Stimulated activated CD8-positive, alpha-beta memory T cell treated with anti-CD3 and anti-CD28 coated beads, Interleukin-4, amount 100 ng/mL, for 4 hours (primary cell): Measurements from ENCODE around the gene INTS6.

Source experiments
- DNase-seq, 2 donors: peaks; one replicate each; pipeline ENCODE4 v3.0.0-alpha.2; 2020; ENCODE audit warnings: low read depth in 2 of 2, low spot score in 1 of 2

Gene INTS6

GRCh38 chr13:51347099-51347498 is 105.7 kb downstream of the INTS6 start:
- DNase-seq: no peak

- no peak for DNase-seq
Measured at GRCh38 chr13:51346397-51346796, 106.4 kb downstream of the INTS6 start.

- DNase-seq: no peak
Measured at GRCh38 chr13:51343475-51343874, 109.4 kb downstream of the INTS6 start.

GRCh38 chr13:51342706-51343105 is 110.1 kb downstream of the INTS6 start:
- no peak for DNase-seq

DNA sequence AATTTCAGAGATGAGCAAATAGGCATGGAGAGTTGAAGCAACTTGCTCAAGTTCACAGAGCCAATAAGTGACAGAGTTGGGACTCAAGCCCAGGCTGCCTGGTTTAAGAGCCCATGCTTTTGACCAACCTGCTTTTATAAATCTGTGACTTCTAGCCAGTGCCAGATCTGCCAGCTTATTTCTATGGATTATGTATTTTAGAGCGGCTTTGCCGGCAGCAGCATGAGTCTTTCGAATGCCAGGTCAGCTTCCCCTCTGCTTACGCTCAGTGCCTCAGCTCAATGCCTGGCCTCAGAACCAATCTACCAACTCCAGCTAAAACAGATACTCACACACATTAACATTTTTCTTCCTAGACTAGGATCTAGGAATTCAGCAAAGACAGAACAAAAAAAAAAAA is 111.0 kb downstream of the INTS6 start:
- DNase-seq: no peak

- DNase-seq: no peak
Measured at GRCh38 chr13:51341232-51341631, 111.6 kb downstream of the INTS6 start.

DNA sequence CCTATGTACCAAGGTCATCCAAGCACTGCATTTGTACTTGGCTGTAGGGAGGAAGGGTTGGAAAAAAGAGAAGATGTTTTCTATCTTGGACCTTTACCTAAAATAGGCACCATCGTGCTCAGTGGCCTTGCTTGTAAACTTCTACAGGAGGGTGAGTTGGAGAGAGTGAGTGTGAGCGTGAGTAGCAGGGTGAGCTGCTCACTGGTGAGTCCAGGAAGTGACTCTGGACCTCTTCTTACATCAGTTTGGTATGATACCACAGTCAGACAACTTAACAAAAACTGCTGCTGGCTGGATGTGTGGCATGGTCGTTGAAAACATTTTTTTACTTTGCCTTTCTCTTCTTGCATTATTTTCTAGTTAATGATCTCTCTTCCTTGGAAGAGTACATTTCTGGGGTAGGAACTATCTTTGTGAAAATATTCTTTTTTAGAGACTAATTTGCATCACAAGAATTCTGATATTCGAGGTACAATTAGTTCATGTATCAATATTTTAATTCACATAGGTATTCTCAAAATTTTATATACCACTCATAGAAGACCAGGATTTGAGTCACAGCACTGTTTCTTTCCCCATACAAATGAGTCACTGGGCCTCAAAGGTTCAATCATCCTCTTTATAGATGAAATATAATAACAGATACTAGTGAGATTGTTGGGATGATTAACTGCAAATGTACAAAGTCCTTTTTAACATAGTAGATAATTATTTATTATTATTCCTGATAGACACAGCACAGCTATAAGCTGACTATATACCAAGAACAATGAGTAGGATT is 112.7 kb downstream of the INTS6 start:
- DNase-seq: no peak

- no peak for DNase-seq
Measured at GRCh38 chr13:51339354-51339753, 113.5 kb downstream of the INTS6 start, which contains the start of gene SERPINE3. Gene SERPINE3 (plus strand): TSS chr13:51339691. CDS start chr13:51341092, 1,401 bp downstream.

DNA sequence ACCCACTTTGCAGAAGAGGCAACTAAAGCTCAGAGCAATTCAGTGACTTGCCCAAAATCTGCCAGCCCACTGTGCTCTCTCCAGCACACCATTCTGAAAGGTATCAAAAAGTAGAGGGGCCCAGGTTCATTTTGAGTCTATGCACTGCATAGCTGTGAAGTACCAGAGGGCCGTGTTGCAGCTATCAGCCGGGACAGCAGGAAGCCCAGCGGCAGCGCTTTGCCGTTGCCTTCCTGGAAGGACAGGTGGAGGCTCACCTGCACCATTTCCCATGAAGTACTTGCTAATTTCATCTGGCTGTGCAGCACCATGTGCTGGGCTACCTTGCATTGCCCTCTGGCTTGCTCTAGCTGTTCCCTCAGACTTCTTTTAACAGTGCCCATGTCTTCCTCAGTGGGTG is 116.1 kb downstream of the INTS6 start:
- no peak for DNase-seq

- DNase-seq: no peak
Measured at GRCh38 chr13:51333826-51334225, 119.0 kb downstream of the INTS6 start.

DNA sequence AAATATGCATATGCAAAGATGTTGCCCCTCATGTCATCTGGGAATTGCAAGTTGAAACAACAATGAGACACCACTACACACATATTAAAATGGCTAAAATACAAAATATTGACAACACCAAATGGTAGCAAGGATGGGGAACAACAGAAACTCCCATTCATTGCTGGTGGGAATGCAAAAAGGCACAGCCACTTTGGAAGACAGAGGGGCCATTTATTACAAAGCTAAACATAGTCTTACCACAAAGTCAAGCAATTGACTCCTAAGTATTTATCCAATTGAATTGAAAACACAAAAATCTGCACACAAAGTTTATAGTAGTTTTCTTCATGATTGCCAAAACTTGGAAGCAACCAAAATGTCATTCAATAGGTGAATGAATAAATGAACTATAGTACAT is 119.4 kb downstream of the INTS6 start:
- no peak for DNase-seq

DNA sequence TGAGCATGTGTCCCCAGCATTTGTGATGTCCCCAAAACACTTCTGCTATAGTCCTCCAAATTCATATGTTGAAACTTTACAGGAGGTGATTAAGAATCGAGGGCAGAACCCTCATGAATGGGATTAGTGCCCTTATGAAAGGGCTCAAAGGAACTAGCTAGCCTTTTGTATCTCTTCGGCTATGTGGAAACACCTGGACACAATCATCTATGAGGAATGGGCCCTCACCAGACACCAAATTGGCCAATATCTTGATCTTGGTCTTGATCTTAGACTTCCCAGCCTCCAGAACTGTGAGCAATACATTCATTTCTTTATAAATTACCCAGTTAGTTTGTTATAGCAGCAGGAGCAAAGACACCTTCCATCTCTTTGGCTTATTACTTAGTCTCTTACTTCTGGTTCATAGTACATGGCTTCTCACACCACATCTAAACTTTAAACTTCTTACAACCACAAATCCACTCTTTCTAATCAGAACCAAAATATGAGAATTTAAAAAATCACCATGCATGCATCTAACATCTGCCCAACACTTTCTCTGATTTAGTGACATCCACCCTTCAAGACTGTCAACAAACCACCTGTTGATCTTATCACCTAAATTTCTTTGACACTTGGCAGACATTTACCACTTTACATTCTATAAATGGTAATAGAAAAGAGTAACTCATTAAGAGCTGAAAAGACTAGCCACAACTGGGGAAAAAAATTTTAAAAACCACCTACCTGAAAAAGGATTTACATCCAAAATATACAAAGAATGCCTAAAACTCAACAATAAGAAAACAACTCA is 120.1 kb downstream of the INTS6 start:
- no peak for DNase-seq

GRCh38 chr13:51331354-51331861 is 121.4 kb downstream of the INTS6 start:
- DNase-seq: no peak

DNA sequence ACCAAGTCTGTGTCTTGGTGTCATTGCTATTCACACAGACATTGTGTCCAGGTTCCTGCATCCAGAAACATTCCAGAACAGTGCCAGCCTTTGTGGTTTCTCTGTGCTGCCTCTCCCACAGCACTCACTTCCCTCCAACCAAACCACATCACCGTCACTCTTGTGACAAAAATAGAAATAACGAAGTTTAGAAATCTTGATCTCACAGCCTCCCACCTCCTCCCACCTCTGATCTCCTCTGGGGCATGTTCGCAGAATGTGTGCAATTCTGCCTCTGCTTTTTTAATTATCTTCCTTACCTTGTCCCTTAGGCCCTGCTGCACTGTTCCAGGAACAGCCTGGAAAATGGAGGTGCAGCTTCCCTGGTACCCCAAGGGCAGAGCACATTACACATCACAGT is 122.0 kb downstream of the INTS6 start:
- no peak for DNase-seq

- no peak for DNase-seq
Measured at GRCh38 chr13:51329606-51330005, 123.2 kb downstream of the INTS6 start.

DNA sequence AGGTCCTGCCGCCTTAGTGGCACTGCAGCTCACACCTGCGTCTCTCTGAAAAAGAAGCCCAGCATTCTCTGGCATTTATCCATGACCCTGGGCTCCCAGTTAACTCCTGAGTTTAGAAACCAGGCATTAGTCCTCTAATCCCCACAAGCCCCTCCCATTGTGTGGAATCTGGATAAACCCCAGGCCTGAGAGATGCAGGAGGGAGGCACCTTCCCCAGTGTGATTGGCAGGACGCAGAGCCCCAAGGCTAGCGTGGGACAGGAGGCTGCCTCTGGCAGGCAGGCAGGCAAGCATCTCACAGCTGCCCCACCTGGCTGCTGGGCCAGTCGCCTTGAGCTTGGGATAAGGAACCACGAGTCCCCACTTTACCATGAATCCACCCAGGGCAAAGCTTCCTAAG is 124.3 kb downstream of the INTS6 start:
- no peak for DNase-seq

DNA sequence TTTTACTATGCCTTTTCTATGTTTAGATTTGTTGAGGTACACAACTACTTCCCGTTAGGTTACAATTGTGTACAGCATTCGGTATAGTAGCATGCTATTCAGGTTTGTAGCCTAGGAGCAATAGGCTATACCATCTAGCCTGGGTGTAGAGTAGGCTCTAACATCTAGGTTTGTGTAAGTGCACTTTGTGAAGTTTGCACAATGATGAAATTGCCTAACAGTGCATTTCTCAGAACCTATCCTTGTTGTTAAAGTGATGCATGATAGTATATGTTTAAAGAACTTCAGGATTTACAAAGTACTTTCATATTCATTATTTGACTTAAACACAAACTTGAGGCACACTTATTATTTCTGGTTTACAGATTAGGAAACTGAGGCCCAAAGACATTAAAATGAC is 124.9 kb downstream of the INTS6 start:
- DNase-seq: no peak

GRCh38 chr13:51326777-51327176 is 126.1 kb downstream of the INTS6 start:
- no peak for DNase-seq

DNA sequence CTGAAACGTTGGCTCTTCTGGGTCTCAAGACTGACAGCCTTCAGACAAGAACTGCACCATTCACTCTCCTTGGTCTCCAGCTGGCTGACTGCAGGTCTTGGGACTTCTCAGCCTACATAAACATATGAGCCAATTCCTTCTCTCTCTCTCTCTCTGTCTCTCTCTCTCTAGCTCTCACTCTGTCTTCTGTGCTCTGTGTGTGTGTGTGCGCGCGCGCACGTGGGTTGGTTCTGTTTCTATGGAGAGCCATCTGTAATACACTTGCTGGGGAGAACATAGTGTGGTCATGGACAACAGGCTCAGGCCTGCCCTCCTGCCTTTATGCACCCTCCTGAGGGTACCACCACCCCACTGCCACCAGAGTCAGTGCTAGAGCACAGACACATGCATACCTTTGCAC is 127.0 kb downstream of the INTS6 start:
- DNase-seq: no peak

GRCh38 chr13:51324714-51325420 is 128.0 kb downstream of the INTS6 start:
- DNase-seq: no peak

GRCh38 chr13:51323824-51324511 is 128.9 kb downstream of the INTS6 start:
- DNase-seq: no peak
